ENCODE measurements around the gene LDAH.

DNA sequence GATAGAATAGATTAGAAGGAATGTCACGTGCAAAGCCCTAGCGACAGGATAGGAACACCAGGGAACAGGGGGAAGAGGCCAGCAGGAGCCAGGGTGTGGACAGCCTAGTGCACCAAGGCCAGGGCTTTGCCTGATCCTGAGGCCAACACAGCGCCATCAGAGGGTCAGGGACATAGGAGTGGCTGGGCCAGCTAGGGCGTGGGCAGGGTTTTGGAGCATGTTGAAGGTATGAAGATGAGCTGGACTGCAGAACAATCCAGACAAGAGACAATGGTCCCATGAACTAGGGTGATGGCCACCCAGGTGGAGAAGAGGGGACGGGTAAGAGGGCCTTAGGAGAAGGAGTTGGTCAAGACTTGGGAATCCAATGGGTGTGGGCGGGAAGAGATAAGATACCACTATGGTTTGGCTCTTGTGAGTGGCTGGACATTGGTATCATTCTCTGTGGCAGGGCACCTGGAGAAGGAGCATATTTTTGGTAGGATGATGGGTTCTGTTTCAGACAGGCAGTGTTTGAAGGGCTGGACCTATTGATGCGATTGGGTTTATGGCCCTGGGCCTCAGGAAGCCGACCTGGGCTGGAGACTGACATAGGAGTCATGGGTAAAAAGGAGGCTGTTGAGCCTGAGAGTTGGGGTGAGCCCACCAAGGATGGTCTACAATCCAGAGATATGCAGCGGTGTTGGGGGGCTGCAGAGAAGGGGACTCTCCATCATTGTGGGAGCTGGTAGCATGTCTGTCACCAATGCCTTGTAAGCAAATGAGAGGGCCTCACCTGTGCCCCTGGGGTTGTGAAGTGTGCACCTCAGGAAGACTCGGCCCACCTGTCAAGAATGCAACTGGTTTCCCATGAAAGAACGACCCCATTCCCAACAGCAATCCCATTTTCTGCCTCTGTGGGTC lies 170.0 kb downstream of the LDAH start:
- no peak for TF ChIP-seq YY1 (IDR thresholded peaks at IDR 0.05; ENCODE audit: insufficient read depth, insufficient read length)
- no peak for TF ChIP-seq ZNF274 (IDR thresholded peaks at IDR 0.05; ENCODE audit: low read depth, low read length)
- no peak for TF ChIP-seq SUZ12 (IDR thresholded peaks at IDR 0.05; ENCODE audit: extremely low read depth, insufficient read depth, insufficient read length)

Data from NT2/D1 (cell line).